H1 (cell line): ENCODE data around the gene CT45A10. TPM values are rescaled to one million over a fixed set of nuclear protein-coding genes. Genes with fewer than 3 reads are reported as not detected.

ENCODE experiments used
- HDAC6 ChIP-seq: IDR thresholded peaks from one replicate; pipeline ENCODE4 v1.7.1; 2012; ENCODE audit warnings: low read depth, mild to moderate bottlenecking, inconsistent platforms, low read length, moderate library complexity
- JUN ChIP-seq: IDR thresholded peaks from 2 replicates; pipeline ENCODE4 v1.6.1; 2011; ENCODE audit warnings: low read depth, mild to moderate bottlenecking, improper control_type of control experiment, low read length
- POLR2AphosphoS5 ChIP-seq: IDR thresholded peaks from 2 replicates; pipeline ENCODE4 v1.6.1; 2011; ENCODE audit warnings: low read depth, low read length
- SIN3A ChIP-seq, 2 experiments: IDR thresholded peaks in 1 of 2; conservative IDR thresholded peaks in 1 of 2; 2 replicates each; pipeline ENCODE4 v1.6.1; 2011 to 2012; ENCODE audit warnings: low read length in 2 of 2, improper control_type of control experiment in 1 of 2, low read depth in 1 of 2, mild to moderate bottlenecking in 1 of 2
- polyA plus RNA-seq, 7 experiments: library from polyadenylated mRNA; depleted of rRNA in 3 of 7; stranded (reverse) in 5 of 7; unstranded in 2 of 7; fragments of >200 nt in 5 of 7; fragments of 200-250 nt in 2 of 7; gene quantifications; 1 replicate in 5 of 7; 2 replicates in 1 of 7; 4 replicates in 1 of 7; pipeline versions ENCODE4 v1.2.1 to v1.2.3, GENCODE V29; 2011 to 2013; ENCODE audit warnings: missing spikeins in 2 of 7, mixed read lengths in 2 of 7
- total RNA-seq: library from RNA; stranded (reverse); fragmentation: NEBNext Ultra II Directional; extraction: Animal tissue kit (Norgen Biotek cat#: 25700); gene quantifications from 2 replicates; pipeline ENCODE4 v1.2.1, GENCODE V29; 2021
- TF ChIP-seq, protein P1 (sequence below): fragments of 300-600 bp; sonication (generic); IDR thresholded peaks from 2 replicates; pipeline ENCODE4 v1.7.1; 2012; ENCODE audit warnings: low read length, moderate library complexity, mild to moderate bottlenecking, inconsistent platforms; ENCODE audit not compliant: insufficient replicate concordance

CT45A10 gene
- total and polyA plus RNA-seq, 2 of the 8 experiments (the other 6 are each of a cell fraction or from before 2014, with no cell fraction given) = not detected

DNA sequence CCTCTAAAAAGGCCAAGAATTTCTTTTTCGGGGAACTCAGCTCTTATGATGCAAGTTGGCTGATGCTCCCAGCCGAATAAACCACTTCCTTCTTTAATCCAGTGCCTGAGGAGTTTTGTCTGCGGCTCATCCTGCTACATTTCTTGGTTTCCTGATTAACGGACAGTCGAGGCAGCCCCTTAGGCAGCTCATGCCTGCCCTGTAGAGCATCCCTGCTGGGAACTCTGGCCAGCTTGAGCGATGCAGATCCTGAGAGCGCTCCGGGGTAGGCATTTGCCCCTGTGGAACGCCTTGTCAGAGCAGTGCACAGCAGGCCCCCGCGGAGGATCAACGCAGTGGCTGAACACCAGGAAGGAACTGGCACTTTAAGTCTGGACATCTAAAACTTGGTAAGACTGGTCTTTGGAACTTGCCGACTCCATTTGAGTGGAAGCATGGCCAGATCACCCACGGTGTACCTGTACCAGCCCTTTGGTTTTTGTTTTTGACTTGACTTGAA, 3.1 kb downstream of the CT45A10 start (continued):
- TF ChIP-seq, protein P1, sequence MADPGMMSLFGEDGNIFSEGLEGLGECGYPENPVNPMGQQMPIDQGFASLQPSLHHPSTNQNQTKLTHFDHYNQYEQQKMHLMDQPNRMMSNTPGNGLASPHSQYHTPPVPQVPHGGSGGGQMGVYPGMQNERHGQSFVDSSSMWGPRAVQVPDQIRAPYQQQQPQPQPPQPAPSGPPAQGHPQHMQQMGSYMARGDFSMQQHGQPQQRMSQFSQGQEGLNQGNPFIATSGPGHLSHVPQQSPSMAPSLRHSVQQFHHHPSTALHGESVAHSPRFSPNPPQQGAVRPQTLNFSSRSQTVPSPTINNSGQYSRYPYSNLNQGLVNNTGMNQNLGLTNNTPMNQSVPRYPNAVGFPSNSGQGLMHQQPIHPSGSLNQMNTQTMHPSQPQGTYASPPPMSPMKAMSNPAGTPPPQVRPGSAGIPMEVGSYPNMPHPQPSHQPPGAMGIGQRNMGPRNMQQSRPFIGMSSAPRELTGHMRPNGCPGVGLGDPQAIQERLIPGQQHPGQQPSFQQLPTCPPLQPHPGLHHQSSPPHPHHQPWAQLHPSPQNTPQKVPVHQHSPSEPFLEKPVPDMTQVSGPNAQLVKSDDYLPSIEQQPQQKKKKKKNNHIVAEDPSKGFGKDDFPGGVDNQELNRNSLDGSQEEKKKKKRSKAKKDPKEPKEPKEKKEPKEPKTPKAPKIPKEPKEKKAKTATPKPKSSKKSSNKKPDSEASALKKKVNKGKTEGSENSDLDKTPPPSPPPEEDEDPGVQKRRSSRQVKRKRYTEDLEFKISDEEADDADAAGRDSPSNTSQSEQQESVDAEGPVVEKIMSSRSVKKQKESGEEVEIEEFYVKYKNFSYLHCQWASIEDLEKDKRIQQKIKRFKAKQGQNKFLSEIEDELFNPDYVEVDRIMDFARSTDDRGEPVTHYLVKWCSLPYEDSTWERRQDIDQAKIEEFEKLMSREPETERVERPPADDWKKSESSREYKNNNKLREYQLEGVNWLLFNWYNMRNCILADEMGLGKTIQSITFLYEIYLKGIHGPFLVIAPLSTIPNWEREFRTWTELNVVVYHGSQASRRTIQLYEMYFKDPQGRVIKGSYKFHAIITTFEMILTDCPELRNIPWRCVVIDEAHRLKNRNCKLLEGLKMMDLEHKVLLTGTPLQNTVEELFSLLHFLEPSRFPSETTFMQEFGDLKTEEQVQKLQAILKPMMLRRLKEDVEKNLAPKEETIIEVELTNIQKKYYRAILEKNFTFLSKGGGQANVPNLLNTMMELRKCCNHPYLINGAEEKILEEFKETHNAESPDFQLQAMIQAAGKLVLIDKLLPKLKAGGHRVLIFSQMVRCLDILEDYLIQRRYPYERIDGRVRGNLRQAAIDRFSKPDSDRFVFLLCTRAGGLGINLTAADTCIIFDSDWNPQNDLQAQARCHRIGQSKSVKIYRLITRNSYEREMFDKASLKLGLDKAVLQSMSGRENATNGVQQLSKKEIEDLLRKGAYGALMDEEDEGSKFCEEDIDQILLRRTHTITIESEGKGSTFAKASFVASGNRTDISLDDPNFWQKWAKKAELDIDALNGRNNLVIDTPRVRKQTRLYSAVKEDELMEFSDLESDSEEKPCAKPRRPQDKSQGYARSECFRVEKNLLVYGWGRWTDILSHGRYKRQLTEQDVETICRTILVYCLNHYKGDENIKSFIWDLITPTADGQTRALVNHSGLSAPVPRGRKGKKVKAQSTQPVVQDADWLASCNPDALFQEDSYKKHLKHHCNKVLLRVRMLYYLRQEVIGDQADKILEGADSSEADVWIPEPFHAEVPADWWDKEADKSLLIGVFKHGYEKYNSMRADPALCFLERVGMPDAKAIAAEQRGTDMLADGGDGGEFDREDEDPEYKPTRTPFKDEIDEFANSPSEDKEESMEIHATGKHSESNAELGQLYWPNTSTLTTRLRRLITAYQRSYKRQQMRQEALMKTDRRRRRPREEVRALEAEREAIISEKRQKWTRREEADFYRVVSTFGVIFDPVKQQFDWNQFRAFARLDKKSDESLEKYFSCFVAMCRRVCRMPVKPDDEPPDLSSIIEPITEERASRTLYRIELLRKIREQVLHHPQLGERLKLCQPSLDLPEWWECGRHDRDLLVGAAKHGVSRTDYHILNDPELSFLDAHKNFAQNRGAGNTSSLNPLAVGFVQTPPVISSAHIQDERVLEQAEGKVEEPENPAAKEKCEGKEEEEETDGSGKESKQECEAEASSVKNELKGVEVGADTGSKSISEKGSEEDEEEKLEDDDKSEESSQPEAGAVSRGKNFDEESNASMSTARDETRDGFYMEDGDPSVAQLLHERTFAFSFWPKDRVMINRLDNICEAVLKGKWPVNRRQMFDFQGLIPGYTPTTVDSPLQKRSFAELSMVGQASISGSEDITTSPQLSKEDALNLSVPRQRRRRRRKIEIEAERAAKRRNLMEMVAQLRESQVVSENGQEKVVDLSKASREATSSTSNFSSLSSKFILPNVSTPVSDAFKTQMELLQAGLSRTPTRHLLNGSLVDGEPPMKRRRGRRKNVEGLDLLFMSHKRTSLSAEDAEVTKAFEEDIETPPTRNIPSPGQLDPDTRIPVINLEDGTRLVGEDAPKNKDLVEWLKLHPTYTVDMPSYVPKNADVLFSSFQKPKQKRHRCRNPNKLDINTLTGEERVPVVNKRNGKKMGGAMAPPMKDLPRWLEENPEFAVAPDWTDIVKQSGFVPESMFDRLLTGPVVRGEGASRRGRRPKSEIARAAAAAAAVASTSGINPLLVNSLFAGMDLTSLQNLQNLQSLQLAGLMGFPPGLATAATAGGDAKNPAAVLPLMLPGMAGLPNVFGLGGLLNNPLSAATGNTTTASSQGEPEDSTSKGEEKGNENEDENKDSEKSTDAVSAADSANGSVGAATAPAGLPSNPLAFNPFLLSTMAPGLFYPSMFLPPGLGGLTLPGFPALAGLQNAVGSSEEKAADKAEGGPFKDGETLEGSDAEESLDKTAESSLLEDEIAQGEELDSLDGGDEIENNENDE = no peak
- TF ChIP-seq HDAC6 (no peak), JUN (no peak), SIN3A (conservative IDR thresholded peaks at IDR 0.05 in 1 of 2, IDR thresholded peaks at IDR 0.05 in 1 of 2; ENCODE audit: low read depth in 1 of 2, low read length in 2 of 2) (no peak), POLR2AphosphoS5 (no peak)
